Heart left ventricle (tissue), 16 donors: ENCODE data around the gene KLF7. TPM values are rescaled to one million over a fixed set of nuclear protein-coding genes. Genes with fewer than 3 reads are reported as not detected.

Experiments
- ATAC-seq, 4 donors: fragments of 200-7000 bp; cut with Tn5 transposase; one replicate each; pipeline ENCODE4 v1.9.1; 2020 to 2022; ENCODE audit warnings: moderate library complexity in 4 of 4, mild to moderate bottlenecking in 3 of 4, moderate number of reproducible peaks in 1 of 4
- DNase-seq, 5 donors: peaks; one replicate each; pipeline ENCODE4 v3.0.0-alpha.2; 2020
- H3K27ac ChIP-seq, 12 donors: fragments of 200-600 bp; sonication (generic) in 4 of 12; one replicate each; pipeline versions ENCODE4 v1.5.0 to v1.8.0; 2016 to 2022; ENCODE audit warnings: mild to moderate bottlenecking in 2 of 12
- H3K27me3 ChIP-seq, 9 donors: fragments of 200-600 bp; sonication (generic) in 2 of 9; one replicate each; pipeline versions ENCODE4 v1.5.1 to v1.8.0; 2016 to 2022; ENCODE audit warnings: mild to moderate bottlenecking in 3 of 9
- H3K36me3 ChIP-seq, 9 donors: fragments of 200-600 bp; sonication (generic) in 2 of 9; one replicate each; pipeline versions ENCODE4 v1.5.0 to v1.8.0; 2018 to 2022; ENCODE audit warnings: mild to moderate bottlenecking in 2 of 9
- H3K4me1 ChIP-seq, 12 donors: fragments of 200-600 bp; sonication (generic) in 4 of 12; one replicate each; pipeline versions ENCODE4 v1.5.0 to v1.8.0; 2016 to 2022; ENCODE audit warnings: mild to moderate bottlenecking in 3 of 12
- H3K4me3 ChIP-seq, 12 donors: fragments of 200-600 bp; sonication (generic) in 4 of 12; one replicate each; pipeline versions ENCODE4 v1.5.0 to v1.8.0; 2017 to 2022; ENCODE audit warnings: mild to moderate bottlenecking in 9 of 12, moderate library complexity in 4 of 12
- H3K9me3 ChIP-seq, 12 donors: fragments of 200-600 bp; sonication (generic) in 4 of 12; one replicate each; pipeline versions ENCODE4 v1.5.0 to v1.8.0; 2016 to 2022; ENCODE audit warnings: mild to moderate bottlenecking in 1 of 12
- POLR2A ChIP-seq, 2 donors: fragments of 450-650 bp; IDR thresholded peaks; one replicate each; pipeline ENCODE4 v1.6.1; 2017; ENCODE audit warnings: antibody characterized with exemption in 2 of 2, mild to moderate bottlenecking in 2 of 2, moderate library complexity in 2 of 2
- WGBS, 4 donors: extraction: QIAGEN DNeasy Blood & Tissue Kit in 2 of 4; methylation state at CpG; one replicate each; pipeline versions ENCODE4 v1.1.5 to v1.1.7; 2013 to 2018; 5-methylcytosine and 5-hydroxymethylcytosine counted together
- intact Hi-C, 10 donors: fragments of 100-400 bp; cut with DNase I; formaldehyde crosslinking; loops; one replicate each; pipeline versions ENCODE4 v1.11.1 to v1.14.2; 2022
- polyA plus RNA-seq, 2 donors: library from polyadenylated mRNA; stranded (reverse); fragments of 200-250 nt; gene quantifications; one replicate each; pipeline ENCODE4 v1.2.3, GENCODE V29; 2013
- total RNA-seq, 9 donors: library from RNA; depleted of rRNA in 2 of 9; stranded (reverse); fragments of >200 nt in 2 of 9; fragmentation: NEBNext Ultra II Directional in 3 of 9; extraction: Animal tissue kit (Norgen Biotek cat#: 25700) in 3 of 9; gene quantifications; one replicate each; pipeline versions ENCODE4 v1.1.0 to v1.2.4, GENCODE V29; 2016 to 2023
- TF ChIP-seq, protein P1 (sequence below), 12 donors: fragments of 200-600 bp; sonication (generic) in 4 of 12; IDR thresholded peaks; one replicate each; pipeline versions ENCODE4 v1.5.0 to v1.8.0; 2018 to 2022; ENCODE audit warnings: antibody characterized with exemption in 12 of 12, mild to moderate bottlenecking in 5 of 12
- donor health status: ischemic (EF 13 %, LVEDD 7.1; RV severe dilation, severe dysfunction).
- donor health status: healthy with polysubstance abuse.
- donor health status: DM: no; HTN: yes; CAD: no.
- donor health status: DM: no; HTN: no; CAD: no.
- donor health status: ischemic (EF 25% LVEDD 6.9; RV normal size, moderate dysfunction).
- donor health status: ischemic (EF 25% LVEDD 5.7; RV mildly dilated, moderate dysfunction).
- donor health status: healthy.
- donor health status: DM: yes; HTN: yes; CAD: no.
- donor health status: ischemic (EF 35%, LVEDD 5.7; RV mildly dilated, moderate dysfunction).
- donor health status: nonischemic (EF 11% LVEDD 7.7; RV severe dilation, severe dysfunction).
- donor health status: DM: yes; HTN: yes; CAD: no.
- donor health status: PGD.
- donor health status: ischemic (EF 29% LVEDD 5.4; RV normal size, mild dysfunction).
- donor health status: nonischemic (EF 23%, LVEDD 6.1; RV moderate dilation, normal function).

Gene KLF7
- total and polyA plus RNA-seq, 11 donors: 5.0 to 49.8 (median 26.2) TPM

DNA sequence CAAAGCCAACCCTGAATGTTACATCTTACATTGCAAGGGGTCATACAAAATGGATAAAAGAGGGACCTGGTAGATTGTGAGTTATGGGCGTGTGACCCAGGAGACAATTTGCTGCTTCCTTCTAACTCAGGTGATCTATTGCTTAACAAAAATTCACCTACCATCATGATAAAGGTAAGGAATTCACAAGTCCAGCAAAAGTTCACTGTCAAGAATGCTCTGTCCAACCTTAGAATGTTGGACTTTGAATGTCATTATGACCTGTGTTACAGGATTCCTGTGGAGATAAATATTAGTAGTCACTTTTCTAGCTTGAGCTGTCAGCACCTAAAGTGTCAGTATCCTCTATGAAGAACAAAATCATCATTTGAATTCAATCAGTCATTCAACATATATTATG is 7.9 kb upstream of the KLF7 start:
- H3K27me3 ChIP-seq: no peaks in the 10 kb centered on the region
- peaks cover 0 to 3% (median 0%) of the 10 kb centered on the region in 12 donors for H3K9me3 ChIP-seq
- peaks cover 0 to 12% (median 0%) of the 10 kb centered on the region in 12 donors for H3K4me1 ChIP-seq
- TF ChIP-seq POLR2A (IDR thresholded peaks at IDR 0.05): no peak
- TF ChIP-seq, protein P1, sequence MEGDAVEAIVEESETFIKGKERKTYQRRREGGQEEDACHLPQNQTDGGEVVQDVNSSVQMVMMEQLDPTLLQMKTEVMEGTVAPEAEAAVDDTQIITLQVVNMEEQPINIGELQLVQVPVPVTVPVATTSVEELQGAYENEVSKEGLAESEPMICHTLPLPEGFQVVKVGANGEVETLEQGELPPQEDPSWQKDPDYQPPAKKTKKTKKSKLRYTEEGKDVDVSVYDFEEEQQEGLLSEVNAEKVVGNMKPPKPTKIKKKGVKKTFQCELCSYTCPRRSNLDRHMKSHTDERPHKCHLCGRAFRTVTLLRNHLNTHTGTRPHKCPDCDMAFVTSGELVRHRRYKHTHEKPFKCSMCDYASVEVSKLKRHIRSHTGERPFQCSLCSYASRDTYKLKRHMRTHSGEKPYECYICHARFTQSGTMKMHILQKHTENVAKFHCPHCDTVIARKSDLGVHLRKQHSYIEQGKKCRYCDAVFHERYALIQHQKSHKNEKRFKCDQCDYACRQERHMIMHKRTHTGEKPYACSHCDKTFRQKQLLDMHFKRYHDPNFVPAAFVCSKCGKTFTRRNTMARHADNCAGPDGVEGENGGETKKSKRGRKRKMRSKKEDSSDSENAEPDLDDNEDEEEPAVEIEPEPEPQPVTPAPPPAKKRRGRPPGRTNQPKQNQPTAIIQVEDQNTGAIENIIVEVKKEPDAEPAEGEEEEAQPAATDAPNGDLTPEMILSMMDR (IDR thresholded peaks at IDR 0.05): no peak
- intact Hi-C loops: loop anchor here in 1 of 10 donors (10.0 kb wide), 1 partner anchor 291 kb away; no protein-coding TSS in a partner anchor
- H3K4me3 ChIP-seq: no peak overlapping the region
- no peak for ATAC-seq
- 93 to 100% (median 98%) methylated on average over 1 of the region's 1 CpG for WGBS, 4 donors
- no peak for DNase-seq
- no peak overlapping the region for H3K27ac ChIP-seq
- no peaks in the 10 kb centered on the region for H3K36me3 ChIP-seq

DNA sequence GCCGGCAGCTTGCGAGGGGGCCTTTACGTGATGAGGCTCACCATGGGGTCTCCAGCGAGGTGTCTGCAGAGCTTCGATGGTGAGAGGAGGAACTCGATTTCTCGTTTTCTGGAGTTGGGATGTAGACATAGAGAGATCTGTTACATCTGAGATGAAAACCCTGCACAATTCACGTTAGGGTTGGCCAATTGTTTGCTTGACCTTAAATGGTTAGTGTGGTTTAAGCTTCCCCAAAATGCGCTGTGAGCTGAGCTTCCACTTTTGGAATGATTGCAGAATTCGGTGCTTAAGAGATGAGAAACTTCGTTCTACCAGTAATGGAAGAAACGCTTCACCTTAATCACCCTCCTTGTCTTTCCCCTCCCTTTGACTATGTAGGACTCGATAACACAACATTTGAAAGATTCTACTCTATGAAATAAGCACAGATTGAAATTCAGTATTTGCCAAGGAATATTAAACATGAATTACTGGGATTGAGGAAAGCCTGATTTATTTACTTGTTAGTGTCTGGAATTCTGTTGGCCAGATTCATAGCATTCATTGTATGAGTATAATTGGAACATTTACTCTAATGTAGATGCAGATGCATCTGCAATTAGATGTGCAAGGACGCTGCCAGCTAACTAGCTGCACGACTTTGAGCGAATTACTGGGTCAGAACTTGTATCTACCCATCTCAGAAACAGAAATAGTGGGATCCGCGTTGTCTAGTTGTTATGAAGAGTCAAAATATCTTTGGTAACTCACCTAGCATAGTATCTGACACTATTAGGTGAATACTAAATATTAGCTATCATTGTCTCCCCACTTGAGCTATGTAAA is 1.6 kb upstream of the KLF7 start:
- H3K4me3 ChIP-seq: peak overlapping the region; percentile 62 to 96 (median 79)
- H3K4me1 ChIP-seq: peaks cover 0 to 36% (median 18%) of the 10 kb centered on the region in 12 donors
- peak in 1 of 4 donors; percentile 0 for ATAC-seq
- H3K36me3 ChIP-seq: no peaks in the 10 kb centered on the region
- H3K27me3 ChIP-seq: no peaks in the 10 kb centered on the region
- no peak for DNase-seq
- 27 to 35% (median 29%) methylated on average over 17 to 18 of the region's 18 CpGs for WGBS, 4 donors
- TF ChIP-seq, protein P1 (IDR thresholded peaks at IDR 0.05): no peak
- no peak for TF ChIP-seq POLR2A (IDR thresholded peaks at IDR 0.05)
- intact Hi-C loops: loop anchor here in 9 of 10 donors (2.0 to 10.0 kb wide), 17 partner anchors 35 to 457 kb away; partner anchors contain the start of gene METTL21A (in 1 of the 9)
- peaks cover 0 to 3% (median 0%) of the 10 kb centered on the region in 12 donors for H3K9me3 ChIP-seq
- H3K27ac ChIP-seq: peak overlapping the region; percentile 94 to 100 (median 100)

DNA sequence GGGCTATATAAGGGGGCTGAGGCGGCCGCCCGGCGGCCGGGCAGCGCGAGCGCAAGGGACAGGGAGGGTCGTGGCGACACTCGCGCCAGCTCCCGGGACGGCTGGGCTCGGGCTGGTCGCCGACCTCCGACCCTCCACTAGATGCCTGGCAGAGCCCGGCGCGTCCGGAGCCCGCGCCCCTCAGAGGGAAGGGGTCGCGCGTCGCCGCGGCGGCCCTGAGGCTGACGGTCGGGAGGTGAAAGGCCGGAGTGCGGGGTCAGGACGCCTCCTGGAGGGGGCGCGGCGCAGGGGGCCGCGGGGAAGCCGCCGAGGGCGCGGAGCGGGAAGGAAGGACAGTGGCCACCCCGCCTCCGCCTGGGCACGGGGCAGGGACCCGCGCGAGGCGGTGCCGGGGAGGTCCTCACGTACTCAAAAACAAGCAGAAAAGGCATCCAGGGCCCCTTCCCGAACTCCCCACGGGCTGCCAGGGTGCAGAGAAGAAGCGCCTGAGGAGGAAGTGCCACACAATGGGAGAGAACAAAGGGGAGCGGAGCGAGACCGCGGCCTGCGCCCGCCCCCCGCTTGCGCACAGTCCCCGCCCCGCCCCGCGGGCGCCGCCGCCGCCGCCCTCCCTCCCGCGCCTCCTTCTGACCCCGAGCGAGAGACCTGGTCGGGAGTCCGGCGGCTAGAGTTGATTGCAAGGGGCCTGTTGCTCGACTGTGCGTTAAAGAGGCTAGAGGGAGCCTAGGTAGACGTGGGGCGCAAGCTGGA is 776 bp upstream of the KLF7 start:
- peaks cover 5 to 44% (median 26%) of the 10 kb centered on the region in 12 donors for H3K4me1 ChIP-seq
- H3K36me3 ChIP-seq: no peaks in the 10 kb centered on the region
- 1 to 2% (median 1%) methylated on average over 48 to 86 of the region's 86 CpGs for WGBS, 4 donors
- peak overlapping the region; percentile 94 to 100 (median 100) for H3K27ac ChIP-seq
- peak; percentile 29 to 82 (median 60) for ATAC-seq
- DNase-seq: peak; percentile 85 to 92 (median 89)
- H3K4me3 ChIP-seq: peak overlapping the region; percentile 62 to 96 (median 79)
- TF ChIP-seq POLR2A (IDR thresholded peaks at IDR 0.05): peak; percentile 94 to 96
- TF ChIP-seq, protein P1 (IDR thresholded peaks at IDR 0.05): peak in 10 of 12 donors; percentile 25 to 65 (median 46)
- no peaks in the 10 kb centered on the region for H3K27me3 ChIP-seq
- intact Hi-C loops: loop anchor here in 9 of 10 donors (1.0 to 10.0 kb wide), 21 partner anchors 34 to 458 kb away; partner anchors contain the start of gene METTL21A (in 1 of the 9)
- peaks cover 0 to 3% (median 0%) of the 10 kb centered on the region in 12 donors for H3K9me3 ChIP-seq
